Embryonic facial prominence (tissue), 1 donor: Measurements from ENCODE around the gene NPB.

Source experiments
- DNase-seq: peaks from one replicate; pipeline ENCODE4 v3.0.0-alpha.2; 2016; ENCODE audit errors: extremely low spot score

NPB gene

GRCh38 chr17:81940538-81941483, 38.8 kb downstream of the NPB start:
- DNase-seq: no peak

GRCh38 chr17:81941484-81942166, 39.6 kb downstream of the NPB start:
- DNase-seq: no peak

GRCh38 chr17:81942167-81942553, 40.1 kb downstream of the NPB start:
- DNase-seq: no peak

GRCh38 chr17:81944858-81945257, 42.8 kb downstream of the NPB start:
- DNase-seq: no peak

- no peak for DNase-seq
Observed at GRCh38 chr17:81947189-81947588, 45.2 kb downstream of the NPB start, which contains the start of gene MYADML2. MYADML2 (minus strand) TSS chr17:81947233; CDS start chr17:81941741, 5,492 bp downstream.

- no peak for DNase-seq
Observed at GRCh38 chr17:81948635-81949378, 46.8 kb downstream of the NPB start.

GRCh38 chr17:81950501-81950900, 48.5 kb downstream of the NPB start:
- DNase-seq: no peak

GRCh38 chr17:81951785-81952684, 50.0 kb downstream of the NPB start:
- DNase-seq: no peak
